HG02938 (cell line): ENCODE measurements around the gene ILDR1.

Source experiments
- ATAC-seq: cut with Tn5 transposase; IDR thresholded peaks from one replicate; pipeline ENCODE4 v1.9.1; 2021; ENCODE audit warnings: mild to moderate bottlenecking, moderate library complexity; ENCODE audit not compliant: unreplicated experiment

ILDR1 gene

DNA sequence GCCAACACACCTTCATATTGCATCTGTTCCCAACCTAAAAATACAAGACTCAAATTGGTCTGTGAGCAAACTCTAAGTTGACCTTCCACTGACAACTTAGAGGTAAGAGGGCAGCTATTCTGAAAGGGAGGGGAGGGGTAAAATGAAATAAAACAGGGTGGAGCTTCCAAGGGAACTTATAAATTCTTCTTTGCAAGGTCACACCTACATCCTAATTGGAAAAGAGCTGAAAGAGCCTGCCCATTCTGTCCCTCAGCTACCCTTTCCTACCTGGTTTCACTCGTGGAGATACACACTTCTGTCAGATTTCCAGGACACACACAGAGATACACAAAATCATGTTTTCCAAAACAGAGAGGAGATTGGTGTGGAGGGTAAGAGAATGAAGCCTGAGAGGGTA is 1.0 kb downstream of the ILDR1 start:
- ATAC-seq: no peak

DNA sequence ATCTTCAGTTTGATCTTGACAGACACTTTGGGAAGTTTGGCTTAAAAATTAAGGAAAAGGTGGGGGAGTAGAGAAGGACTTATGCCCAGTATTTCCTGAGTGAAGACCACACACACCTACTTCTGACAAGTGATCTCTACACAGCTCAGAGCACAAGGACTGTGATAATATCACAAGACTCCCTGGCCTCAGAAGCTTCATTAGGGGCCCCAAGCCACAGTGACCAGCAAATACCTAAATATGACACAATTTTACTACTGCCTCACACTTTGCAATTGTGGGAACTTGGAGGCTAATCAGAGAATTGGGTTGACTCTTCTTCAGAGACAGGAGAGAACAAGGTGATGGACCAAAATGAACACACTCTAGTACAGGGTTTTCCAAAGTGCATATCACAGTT is 2.6 kb downstream of the ILDR1 start:
- ATAC-seq: no peak

DNA sequence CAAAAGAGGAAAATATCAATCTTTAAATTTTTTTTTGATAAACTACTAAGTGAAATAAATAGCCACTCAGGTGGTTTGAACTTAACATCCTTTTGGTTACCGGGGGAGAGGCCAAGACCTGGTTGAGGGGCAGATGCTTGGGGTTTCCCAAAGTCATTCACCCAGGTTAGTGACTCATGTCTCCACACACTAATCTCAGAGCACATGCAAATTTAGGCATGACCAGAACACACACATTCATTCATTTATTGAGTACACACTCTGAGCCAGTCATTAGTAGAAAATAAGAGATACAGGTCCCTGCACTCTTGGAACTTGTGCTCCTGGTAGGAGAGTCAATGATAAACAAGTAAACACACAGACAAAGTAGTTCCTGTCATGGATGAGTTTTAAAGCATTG is 7.3 kb downstream of the ILDR1 start:
- peak; percentile 94 for ATAC-seq

DNA sequence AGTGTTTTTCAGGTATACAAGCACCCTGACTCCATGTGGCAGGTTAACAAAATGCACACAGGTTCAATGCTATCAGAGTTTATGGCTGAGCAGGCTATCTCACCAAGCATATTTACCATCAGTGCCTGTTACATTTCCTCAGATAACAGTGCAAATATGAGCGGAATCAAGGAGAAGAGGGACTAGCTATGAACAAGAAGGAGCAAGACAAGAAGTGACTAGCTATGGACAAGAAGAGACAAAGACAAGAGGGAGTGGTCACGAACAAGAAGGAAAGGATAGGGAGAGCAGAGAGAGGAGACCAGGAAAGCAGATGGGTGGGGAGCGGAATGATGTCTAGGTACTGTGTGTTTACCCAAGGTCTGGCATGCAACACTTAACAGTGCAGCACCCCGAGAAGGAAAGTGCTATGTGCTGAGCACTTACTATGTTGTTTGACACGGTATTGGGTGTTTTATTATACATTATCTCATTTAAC is 8.6 kb downstream of the ILDR1 start:
- ATAC-seq: no peak

DNA sequence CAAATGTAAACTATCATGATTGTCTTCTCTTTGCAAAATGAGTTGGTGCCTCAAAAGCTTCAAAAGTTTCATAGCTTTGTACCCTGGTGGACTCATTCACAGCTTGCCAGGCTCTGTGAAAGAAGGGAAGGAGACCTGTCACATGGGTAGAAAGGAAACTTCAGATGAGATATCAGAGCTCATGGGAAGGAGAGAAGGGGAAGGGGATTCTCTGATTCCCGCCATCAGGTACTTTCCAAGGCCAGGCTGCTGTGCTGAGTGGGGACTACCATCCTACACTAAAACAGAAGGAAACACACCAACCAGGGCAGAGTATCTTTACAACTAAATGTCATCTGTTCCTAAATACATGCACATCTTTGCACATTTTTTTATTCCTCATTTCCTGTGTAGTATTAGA is 9.2 kb downstream of the ILDR1 start:
- no peak for ATAC-seq

DNA sequence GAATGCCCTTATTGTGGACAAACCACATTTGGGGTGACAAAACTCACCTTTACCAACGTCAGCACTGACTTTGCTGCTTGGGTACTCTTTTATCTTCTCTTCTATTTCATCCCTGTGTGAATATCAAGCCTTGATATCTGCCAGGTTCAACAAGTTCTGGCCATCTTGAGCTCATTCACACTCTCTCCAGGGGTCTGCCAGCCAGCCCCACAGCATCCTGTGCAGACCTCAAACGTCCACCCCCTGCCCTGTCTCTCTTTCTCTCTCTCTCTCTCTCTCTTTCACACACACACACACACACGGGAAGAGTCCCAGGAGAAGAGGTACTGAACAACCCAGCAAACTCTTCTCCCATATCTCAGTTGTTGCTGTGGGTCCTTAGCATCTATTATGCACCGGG is 10.7 kb downstream of the ILDR1 start:
- ATAC-seq: no peak

DNA sequence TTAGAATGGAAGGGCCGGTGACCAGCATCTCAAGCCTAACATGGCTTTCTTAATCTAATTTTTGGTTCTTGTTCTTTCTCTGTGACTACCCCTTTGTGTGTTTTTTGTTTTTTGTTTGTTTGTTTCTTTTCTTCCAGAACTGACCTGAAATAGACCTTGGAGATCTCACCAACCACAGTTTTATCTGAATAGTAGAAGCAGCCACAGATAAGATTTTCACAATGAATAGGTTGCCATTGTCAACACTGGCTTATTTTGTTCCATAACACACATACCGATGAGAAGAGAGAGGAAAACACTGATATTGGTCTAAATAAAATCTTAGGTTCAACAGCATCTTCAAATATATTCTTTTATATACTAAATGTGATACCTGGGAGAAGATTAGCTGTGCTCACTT is 11.5 kb downstream of the ILDR1 start:
- no peak for ATAC-seq

DNA sequence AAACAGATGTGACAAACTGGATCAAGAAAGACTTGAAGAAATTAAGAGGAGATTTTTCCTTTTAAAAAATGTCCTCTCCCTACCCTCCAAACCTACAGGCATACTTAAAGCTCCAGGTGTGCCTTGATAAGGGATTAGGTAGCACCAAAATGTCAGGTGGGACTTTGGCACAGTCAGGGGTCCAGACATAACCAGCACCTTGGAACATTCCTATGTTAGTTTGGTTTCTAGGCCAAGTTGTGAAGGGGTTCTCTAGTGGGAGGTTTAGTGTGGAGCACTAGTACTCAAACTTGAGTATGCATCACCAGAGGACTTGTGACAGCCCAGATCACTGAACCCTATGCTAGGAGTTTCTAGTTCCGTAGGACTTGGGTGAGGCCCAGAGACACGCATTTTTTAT is 13.9 kb downstream of the ILDR1 start:
- no peak for ATAC-seq

DNA sequence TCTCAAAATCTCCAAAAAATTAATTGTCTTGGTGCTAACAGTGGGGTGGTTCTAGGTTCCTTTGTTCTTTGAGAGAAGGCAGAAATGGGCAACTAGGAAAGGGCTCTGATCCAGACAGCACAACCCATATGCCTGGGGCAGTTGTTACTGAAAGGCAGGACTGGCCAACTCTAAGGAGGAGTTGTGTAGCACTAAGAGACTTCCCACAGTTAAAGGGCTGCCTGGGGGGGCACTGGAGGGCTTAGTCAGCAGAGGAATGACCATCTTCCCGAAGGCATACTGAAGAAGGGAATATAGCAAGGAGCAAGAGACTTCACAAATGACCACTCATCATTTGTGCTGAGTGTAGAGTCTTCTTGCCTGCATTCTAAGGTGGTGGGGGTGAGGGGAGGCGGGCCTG is 15.8 kb downstream of the ILDR1 start:
- ATAC-seq: no peak

DNA sequence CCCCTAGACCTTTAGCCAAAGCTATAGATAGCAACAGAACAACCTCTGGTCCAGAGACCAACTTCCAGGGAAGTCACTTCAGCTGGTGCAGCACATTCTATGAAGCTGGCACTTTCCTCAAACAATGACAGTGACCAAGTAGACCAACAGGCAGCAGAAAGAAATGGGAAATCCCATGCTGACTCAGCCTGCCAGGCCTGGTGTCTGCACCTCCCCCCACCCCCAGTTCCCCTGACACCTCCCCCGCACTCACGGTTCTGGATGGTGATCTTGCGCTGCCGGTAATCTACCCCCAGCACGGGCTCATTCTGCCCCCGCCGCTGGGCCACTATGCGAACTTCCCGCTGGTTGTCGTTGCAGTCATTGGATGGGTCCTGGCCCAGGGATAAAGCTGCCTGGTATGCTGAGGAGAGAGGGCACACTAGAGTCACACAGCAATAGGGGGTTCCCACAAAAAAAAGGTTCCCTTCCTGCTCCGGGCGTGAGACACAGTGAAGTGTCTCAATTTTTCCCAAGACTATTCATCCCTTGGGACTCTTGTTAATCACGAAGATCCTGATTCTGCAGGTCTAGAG is 17.0 kb downstream of the ILDR1 start:
- peak; percentile 42 for ATAC-seq

DNA sequence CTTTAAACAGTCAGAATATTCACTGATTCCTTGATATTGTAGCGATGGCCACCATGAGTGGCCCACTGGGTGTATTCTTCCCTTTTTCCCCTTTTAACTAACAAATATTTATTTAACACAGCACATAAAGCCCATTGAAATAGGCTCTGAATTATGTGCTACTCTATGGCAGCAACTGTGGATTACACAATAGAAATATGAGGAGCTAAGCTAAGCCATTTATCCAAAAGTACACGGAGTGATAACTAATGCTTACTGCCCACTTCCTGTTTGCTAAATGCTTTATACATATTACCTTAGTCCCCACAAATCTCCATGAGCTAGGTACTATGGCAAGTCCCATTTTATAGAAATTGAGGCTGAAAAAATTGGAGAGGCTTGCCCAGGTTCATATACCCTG is 17.9 kb downstream of the ILDR1 start:
- ATAC-seq: no peak

DNA sequence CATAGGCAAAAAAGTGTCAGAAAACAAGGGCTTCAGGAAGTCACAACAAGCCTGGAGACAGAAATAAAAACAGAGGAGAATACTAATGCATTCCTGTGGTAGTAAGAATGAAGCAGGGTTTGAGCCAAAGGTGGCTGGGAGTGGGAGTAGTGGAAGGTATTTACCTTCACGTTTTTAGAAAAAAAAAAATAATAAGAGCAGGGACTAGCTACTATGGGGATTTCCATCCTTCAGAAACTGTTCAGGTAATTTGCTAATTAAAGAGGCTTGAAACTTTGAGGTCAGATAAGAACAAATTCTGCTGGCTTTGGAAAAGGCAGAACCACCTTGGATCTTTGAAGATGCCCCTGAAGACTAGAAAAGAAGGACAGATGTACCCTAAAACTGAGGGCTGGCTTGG is 18.4 kb downstream of the ILDR1 start:
- no peak for ATAC-seq

DNA sequence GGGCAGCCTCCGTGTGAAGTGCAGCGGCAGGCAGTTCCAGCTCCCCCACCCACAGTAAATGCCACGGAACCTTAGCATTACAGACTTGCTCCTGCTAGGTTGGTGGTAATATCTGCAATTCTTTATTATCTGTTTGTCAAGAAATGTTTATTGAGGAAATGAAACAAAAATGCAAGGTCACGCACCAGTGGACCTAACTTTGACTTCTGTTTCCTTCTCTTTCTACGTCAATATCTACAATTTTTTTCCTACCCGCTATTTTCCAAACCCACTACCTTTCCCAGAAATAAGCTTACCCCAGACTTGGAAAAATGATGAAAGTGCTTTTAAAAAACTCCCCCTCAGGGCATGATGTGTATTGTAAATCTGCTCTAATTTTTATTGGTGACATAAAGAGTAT is 18.9 kb downstream of the ILDR1 start:
- ATAC-seq: no peak

DNA sequence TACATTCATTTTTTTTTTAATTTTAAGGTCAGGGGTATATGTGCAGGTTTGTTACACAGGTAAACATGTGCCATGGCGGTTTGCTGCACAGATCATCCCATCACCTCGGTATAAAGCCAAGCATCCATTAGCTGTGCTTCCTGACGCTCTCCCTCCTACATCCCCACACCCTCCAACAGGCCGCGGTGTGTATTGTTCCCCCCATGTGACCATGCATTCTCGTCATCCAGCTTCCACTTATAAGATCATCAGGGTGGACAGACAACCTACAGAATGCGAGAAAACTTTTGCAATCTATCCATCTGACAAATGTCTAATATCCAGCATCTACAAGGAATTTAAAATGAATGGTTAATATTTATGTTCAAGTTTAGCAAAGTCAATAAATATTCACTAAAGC is 19.4 kb downstream of the ILDR1 start:
- no peak for ATAC-seq

DNA sequence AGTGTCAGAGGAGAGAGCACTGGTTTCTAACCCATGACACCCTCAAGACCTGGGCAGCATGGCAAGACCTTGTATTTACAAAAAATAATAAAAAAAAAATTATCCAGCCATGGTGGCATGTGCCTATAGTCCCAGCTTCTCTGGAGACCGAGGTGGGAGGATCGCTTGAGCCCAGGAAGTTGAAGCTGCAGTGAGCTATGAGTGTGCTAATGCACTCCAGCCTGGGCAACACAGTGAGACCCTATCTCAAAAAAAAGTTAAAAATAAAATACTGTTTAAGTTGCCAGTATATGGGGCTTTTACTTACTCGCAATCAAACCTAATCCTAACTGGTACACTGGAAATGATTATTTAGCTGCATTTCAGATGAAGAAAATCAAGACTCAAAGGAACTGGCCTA is 20.2 kb downstream of the ILDR1 start:
- no peak for ATAC-seq

DNA sequence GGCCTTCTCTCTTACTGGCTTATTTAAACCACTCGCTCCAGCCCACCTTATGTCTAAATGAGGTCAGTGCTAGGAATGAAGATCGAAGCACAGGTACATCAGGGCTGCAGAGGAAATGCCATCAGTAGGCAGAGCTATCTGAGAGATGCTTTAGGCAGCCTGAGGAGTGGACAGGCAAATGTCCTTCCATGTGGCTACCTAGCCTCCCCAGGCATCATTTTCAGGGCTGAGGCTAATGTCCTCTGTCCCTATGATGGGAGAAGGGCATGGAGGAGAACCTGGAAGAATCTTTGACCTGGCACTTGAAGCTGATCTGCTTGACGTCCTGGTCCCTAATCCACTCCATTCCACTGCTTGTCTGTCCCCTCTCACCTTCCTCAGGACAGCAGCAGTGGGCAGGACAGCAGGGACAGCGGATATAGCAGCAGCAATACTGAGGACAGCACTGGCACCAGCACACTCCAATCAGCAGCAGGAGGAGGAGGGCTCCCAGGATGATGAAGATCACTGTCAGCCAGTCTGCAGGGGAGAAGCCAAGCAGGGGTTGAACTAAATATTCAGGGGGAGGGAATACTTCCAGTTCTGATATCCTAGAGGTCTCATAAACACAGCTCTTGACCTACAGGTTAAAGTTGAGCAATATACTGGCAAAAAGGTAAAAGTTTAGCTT is 21.0 kb downstream of the ILDR1 start:
- no peak for ATAC-seq

DNA sequence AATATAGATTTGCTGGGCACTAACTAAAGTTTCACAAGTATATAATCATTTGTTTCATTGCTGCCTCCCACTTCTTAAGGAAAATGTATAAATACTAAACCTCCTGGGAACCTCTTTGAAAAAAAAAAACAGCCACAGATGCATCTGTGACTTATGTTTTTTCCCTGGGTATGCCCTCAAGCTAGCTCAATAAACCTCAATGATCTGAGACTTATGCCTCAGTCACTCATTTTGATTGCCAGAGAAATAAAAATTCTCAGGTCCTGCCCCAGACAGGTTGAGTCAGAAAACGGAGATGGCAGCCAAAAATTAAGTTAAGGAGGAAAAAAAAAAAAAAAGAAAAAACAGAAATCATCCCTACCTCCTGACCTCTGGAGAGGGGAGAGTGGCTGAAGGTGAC is 22.1 kb downstream of the ILDR1 start:
- no peak for ATAC-seq

DNA sequence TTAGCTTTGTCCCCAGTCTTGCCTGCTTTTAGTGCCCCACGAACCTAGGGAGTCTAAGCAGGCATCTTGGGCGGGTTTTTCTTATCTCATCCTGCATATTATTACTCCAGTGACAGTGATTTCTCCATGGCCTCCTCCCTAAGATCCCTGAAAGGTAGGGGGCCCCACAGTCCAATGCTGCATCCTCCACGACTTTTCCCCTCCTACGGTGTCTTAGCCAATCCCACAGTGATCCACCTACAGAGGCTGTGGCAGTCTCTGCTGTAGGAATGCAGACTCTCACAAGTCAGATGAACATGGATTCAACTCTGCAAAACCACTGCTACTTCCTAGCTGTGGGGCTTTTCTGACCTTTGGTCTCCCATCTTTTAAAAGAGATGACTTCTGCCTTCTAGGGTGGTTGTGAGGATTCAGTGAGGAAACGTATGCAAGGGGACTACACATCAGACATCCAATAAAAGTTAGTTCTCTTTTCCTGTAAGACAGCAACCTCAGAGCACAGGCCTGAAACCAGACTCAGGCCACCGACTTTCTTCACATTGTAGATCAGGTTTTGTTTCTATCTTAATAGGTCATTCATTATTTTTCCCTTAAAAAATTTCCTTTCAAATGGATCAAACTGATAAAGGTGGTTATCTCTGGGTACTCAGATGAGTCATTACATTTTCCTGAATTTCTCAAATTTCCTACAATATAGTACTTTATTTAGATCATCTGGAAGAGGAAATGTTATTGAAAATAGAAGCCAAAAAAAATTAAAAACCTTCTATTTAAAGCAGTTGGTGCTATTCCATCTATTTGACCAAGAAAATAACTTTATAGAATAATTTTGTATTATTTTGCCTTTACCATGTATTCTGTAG is 23.2 kb downstream of the ILDR1 start:
- ATAC-seq: peak; percentile 4

DNA sequence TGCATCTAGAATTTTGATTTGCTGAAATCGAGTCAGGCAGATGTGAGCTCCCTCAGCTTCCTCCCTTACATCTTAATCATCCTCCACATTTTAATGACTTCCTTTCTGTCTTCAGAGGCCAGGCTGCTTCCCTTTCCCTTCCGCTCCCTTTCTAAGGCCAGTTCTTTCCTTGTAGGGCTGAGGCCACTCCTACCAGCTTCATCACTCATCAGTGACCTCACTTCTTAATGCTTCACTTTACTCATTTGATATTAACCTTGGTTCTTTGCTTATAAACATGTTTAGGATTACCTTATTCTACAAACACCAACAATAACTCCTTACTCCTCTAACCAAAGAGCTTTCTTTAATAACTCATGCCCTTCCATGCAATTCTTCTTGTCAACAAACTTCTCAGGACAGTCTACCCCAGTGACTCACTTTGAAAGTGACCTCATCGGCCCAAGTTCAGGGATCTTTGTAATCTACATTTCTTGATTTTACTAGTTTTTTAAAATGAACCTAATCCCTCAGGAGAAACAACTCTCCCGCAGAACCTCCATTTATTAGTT is 23.9 kb downstream of the ILDR1 start:
- ATAC-seq: peak; percentile 32

DNA sequence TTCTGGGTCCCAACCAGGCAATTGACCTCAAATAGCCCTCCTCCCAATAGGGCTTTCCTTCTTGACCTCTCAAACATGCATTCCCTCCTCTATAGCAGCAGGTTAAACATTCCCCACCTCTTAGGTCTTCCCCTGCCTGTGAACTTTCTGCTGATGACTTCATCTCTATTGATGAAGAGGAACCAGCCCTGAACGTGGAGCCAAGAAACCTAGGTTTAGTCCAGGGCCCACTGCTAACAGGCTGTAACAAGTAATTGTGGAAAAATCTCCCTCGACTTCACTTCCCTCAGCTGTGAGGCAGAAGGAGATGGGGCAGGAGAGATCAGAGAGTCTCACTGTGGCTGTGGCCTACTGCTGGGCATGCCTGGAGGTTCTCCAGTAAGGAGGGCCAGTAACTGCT is 24.7 kb downstream of the ILDR1 start:
- ATAC-seq: no peak

DNA sequence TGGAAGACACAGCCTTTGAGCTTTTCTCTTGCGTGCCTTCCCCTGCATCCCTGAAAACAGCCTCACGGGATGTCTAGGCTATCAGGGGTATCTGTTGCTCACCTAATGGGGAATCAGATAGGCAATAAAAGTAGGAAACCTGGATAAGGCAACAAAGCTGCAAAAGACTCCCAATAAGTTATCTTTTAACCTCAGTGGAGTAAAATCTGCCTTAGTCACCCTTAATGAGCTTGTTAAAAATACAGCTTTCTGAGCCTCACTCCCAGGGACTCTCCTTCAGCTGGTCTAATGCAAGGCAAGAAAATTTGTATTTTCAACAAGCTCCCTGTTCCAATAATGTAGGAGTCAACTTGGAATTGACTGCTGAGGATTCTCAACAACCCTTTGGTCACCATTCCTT is 25.6 kb downstream of the ILDR1 start:
- ATAC-seq: no peak
